Thymus (tissue), 11 donors: ENCODE results near the gene DBT. TPM values are rescaled to one million over a fixed set of nuclear protein-coding genes. Genes with fewer than 3 reads are reported as not detected.
"Not testable (repeated sequence)": the region's sequence is repeated elsewhere in the genome, so short reads cannot be mapped to it uniquely, and the experiment has no call there.

Experiments used
- DNase-seq, 9 donors: peaks; one replicate each; pipeline ENCODE4 v3.0.0-alpha.2; 2013; ENCODE audit warnings: low spot score in 9 of 9, low read depth in 6 of 9, missing footprints in 1 of 9
- H3K27ac ChIP-seq, 2 donors: one replicate each; pipeline ENCODE4 v1.5.1; 2013; ENCODE audit warnings: control low read depth in 1 of 2, low read depth in 1 of 2, low read length in 1 of 2, mild to moderate bottlenecking in 1 of 2, moderate library complexity in 1 of 2
- H3K27me3 ChIP-seq, 2 donors: one replicate each; pipeline ENCODE4 v1.5.1; 2013; ENCODE audit warnings: low read length in 1 of 2; ENCODE audit not compliant: control insufficient read depth in 2 of 2, insufficient read depth in 1 of 2
- H3K36me3 ChIP-seq, 2 donors: one replicate each; pipeline ENCODE4 v1.5.1; 2013; ENCODE audit warnings: low read length in 1 of 2, mild to moderate bottlenecking in 1 of 2, moderate library complexity in 1 of 2; ENCODE audit not compliant: control insufficient read depth in 2 of 2, insufficient read depth in 2 of 2
- H3K4me1 ChIP-seq, 2 donors: one replicate each; pipeline ENCODE4 v1.5.1; 2013; ENCODE audit warnings: low read length in 2 of 2; ENCODE audit not compliant: control insufficient read depth in 2 of 2, insufficient read depth in 2 of 2
- H3K4me3 ChIP-seq, 2 donors: one replicate each; pipeline ENCODE4 v1.5.1; 2013; ENCODE audit warnings: low read length in 2 of 2, control low read depth in 1 of 2, mild to moderate bottlenecking in 1 of 2
- H3K9me3 ChIP-seq, 2 donors: one replicate each; pipeline ENCODE4 v1.5.1; 2013; ENCODE audit warnings: low read length in 1 of 2, mild to moderate bottlenecking in 1 of 2; ENCODE audit not compliant: control insufficient read depth in 2 of 2, insufficient read depth in 1 of 2
- WGBS: extraction: QIAGEN DNeasy Blood & Tissue Kit; methylation state at CpG from one replicate; pipeline ENCODE4 v1.1.7; 2013; 5-methylcytosine and 5-hydroxymethylcytosine counted together
- polyA plus RNA-seq: library from polyadenylated mRNA; stranded (reverse); fragments of 200-250 nt; gene quantifications from one replicate; pipeline ENCODE4 v1.2.3, GENCODE V29; 2013
- total RNA-seq: library from RNA; stranded (reverse); fragments of 120-200 nt; gene quantifications from one replicate; pipeline ENCODE4 v1.2.4, GENCODE V29; 2013
- donor health status: healthy.

DBT gene
- total and polyA plus RNA-seq, 2 donors, result 4.5 to 6.8 TPM

DNA sequence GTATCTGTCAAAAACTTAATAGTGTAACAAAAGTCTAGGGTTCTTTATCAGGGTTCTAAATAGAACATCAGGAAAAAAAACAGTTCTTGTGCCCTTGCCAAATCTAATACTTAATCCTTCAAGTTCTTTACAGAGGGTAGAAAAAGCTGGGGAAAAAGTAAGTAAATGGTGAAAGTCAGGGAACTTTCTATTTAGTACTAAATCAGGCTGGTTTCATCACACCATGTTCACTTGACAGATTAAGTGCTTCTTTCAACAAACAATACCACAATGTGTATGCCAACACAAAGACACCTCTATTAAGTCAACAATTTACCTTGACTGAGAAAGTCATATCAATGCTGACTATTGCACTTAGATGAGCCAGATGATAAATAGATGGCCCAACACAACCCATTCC, 9.7 kb downstream of the DBT start:
- H3K4me1 ChIP-seq, result no peaks in the 10 kb centered on the region
- no peak for DNase-seq
- H3K4me3 ChIP-seq, result no peak overlapping the region
- H3K27ac ChIP-seq, result no peak overlapping the region
- H3K9me3 ChIP-seq, result no peaks in the 10 kb centered on the region
- H3K36me3 ChIP-seq, result peaks cover 3 to 26% of the 10 kb centered on the region in 2 donors
- H3K27me3 ChIP-seq, result no peaks in the 10 kb centered on the region

DNA sequence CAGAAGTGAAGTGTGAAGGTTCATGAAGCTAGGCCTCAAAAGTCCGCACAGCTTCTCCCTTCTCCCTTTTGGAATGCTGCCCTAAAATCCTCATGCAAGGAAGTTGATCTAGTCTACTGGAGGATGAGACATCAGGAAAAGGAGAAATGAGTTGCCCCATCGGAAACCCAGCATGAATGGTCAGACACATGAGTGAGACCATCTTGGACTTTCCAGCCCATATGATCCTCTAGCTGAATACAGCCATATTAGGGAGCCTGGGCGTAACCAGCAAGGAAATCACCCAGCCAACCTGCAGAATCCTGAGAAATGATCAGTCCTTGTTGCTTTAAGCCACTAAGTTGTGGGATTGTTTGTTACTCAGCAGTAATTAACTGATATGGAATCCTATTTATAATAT, 12.5 kb downstream of the DBT start:
- no peak overlapping the region for H3K4me3 ChIP-seq
- H3K27ac ChIP-seq, result no peak overlapping the region
- H3K9me3 ChIP-seq, result no peaks in the 10 kb centered on the region
- no peaks in the 10 kb centered on the region for H3K27me3 ChIP-seq
- DNase-seq, result no peak
- peaks cover 3 to 38% of the 10 kb centered on the region in 2 donors for H3K36me3 ChIP-seq
- WGBS, result 99% methylated on average over 3 of the region's 3 CpGs
- no peaks in the 10 kb centered on the region for H3K4me1 ChIP-seq

DNA sequence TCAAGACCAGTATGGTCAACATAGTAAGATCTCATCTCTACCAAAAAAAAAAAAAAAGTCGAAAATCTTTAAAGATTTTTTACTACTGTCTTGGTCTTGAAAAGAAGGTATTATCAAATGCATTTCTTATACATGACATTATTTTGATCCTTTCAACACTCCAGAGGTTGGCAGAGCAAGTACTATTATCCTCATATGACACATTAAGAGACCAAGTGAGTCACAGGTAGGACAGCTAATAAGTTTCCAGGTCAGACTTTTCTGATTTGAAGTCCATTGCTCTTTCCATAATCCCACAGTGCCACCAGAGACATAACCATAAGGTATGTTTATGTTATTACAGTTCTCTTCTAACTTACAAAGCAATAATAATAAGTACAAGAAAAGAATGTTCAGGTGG, 15.2 kb downstream of the DBT start:
- Histone ChIP-seq H3K9me3 (no peaks in the 10 kb centered on the region), H3K4me1 (no peaks in the 10 kb centered on the region), H3K4me3 (no peak overlapping the region), H3K27ac (no peak overlapping the region), H3K36me3 (peaks cover 6 to 51% of the 10 kb centered on the region in 2 donors), H3K27me3 (no peaks in the 10 kb centered on the region)
- no peak for DNase-seq
- 100% methylated on average over 1 of the region's 1 CpG for WGBS

DNA sequence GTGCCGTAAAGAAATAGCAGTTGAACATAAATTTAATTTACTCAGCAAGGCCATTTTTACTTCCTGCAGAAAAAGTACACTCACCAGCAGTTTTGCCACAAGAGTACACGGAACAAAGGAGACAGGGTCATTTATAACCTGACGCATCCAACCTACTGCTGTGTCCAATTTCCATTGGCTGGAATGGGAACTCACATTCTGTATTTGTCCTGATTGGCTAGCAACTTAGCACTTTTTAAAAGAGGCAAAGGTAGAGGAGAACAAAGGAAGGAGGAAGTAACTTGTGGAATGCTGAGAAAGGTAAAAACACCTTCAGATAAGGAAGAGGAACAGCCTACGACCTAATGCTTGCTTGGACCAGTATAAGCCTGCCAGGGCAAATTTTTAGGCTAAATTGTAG, 16.1 kb downstream of the DBT start:
- not testable (repeated sequence) for DNase-seq, H3K27me3 ChIP-seq, H3K4me3 ChIP-seq, H3K9me3 ChIP-seq, H3K4me1 ChIP-seq, H3K27ac ChIP-seq
- WGBS, result 96% methylated on average over 4 of the region's 4 CpGs
- H3K36me3 ChIP-seq, result peaks cover 6 to 49% of the 10 kb centered on the region in 2 donors

DNA sequence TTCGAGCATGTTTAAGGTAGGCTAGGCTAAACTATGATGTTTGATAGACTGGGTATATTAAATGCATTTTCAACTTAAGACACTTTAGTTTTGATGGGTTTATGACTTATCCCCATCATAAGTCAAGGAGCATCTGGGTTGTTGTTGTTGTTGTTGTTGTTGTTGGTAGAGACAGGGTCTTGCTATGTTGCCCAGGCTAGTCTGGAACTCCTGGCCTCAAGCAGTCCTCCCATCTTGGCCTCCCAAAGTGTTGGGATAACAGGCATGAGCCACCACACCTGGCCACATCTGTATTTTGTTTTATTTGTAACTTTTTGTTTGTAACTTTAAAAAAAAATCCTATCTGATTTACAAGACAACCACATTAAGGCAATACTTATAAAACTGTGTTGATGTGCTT, 17.5 kb downstream of the DBT start:
- H3K4me3 ChIP-seq, result no peak overlapping the region
- peaks cover 3 to 44% of the 10 kb centered on the region in 2 donors for H3K36me3 ChIP-seq
- H3K4me1 ChIP-seq, result no peaks in the 10 kb centered on the region
- H3K27ac ChIP-seq, result no peak overlapping the region
- 100% methylated on average over 1 of the region's 1 CpG for WGBS
- no peak for DNase-seq
- no peaks in the 10 kb centered on the region for H3K27me3 ChIP-seq
- H3K9me3 ChIP-seq, result no peaks in the 10 kb centered on the region

DNA sequence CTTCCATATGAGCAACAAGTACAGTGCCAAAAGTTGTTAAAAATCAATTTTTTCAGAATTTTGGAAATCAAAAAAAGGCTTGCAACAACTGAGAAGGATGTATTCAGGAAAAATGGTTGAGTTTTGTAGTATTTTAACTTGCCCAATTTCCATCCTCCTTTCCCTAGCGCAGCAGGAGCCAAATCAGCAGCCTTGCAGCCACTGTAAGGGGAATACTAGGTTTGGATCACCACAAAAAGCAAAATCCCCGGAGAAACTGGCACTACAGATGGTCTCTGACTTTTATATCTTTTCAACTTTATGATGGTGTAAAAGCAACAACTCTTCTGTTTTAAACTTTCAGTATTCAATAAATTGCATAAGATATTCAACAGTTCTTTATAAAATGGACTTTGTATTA, 17.9 kb downstream of the DBT start:
- Histone ChIP-seq H3K27ac (no peak overlapping the region), H3K36me3 (peaks cover 3 to 41% of the 10 kb centered on the region in 2 donors)

DNA sequence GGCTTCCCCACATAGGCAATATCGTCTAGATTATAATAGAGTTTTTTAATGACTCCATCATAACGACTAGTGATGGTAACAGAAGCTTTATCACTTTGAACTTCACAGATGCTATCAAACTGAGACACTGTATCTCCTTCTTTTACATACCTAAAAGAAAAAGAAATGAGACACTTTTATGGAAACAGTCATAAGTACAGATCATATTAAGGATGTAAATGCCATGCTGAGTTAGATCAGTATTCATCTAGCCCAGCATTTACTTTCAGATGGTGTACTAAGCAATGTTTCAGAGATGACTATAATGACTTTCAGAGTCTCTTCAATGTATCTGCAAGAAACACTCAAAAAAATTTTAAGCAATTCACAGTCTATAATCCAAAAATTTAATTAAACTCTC, 18.9 kb downstream of the DBT start:
- Histone ChIP-seq H3K27ac (no peak overlapping the region), H3K4me1 (no peaks in the 10 kb centered on the region), H3K9me3 (no peaks in the 10 kb centered on the region), H3K27me3 (no peaks in the 10 kb centered on the region), H3K4me3 (no peak overlapping the region), H3K36me3 (peaks cover 3 to 38% of the 10 kb centered on the region in 2 donors)
- no peak for DNase-seq
- 93% methylated on average over 2 of the region's 2 CpGs for WGBS

More for the DNA sequence above, 17.9 kb downstream of the DBT start:
- Histone ChIP-seq H3K27me3 (no peaks in the 10 kb centered on the region), H3K4me1 (no peaks in the 10 kb centered on the region), H3K9me3 (no peaks in the 10 kb centered on the region), H3K4me3 (no peak overlapping the region)
- over 99% methylated on average over 2 of the region's 2 CpGs for WGBS
- DNase-seq, result no peak

DNA sequence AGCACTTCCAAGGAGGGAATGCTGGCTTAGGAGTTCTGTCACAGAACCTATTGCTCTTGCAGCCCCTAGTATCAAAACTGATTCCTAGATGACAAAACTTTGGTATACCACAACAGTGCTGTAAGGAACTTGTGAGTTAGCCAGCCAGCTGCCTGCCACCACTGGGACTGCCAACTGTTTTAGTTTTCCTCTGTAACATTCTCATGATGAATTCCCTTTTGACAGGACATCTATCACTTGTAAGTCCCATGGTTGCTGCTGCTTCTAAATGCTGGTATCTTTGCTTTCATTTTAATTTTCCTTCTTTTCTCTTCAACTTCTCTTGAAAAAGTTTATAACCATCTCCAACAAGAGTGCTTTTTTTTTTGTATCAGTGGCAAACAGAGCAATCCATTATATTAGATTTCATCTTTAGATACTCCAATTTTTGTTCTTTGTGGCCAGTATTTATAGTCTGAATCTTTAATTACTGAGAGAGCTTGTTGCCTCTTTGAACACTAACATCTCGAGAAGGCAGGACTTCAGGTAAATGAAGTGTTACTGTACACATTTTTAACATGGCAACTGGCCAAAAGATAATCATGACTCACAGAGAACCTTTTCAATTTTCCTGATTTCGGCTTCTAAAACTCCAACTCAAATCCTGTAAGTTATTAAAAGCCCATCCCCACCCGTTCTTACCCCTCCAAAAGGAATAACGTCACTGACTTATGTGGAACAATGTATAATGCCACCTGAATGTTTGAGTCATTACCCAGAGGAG, 19.8 kb downstream of the DBT start:
- Histone ChIP-seq H3K9me3 (no peaks in the 10 kb centered on the region), H3K36me3 (peaks cover 3 to 38% of the 10 kb centered on the region in 2 donors), H3K4me3 (no peak overlapping the region), H3K4me1 (no peaks in the 10 kb centered on the region), H3K27ac (no peak overlapping the region), H3K27me3 (no peaks in the 10 kb centered on the region)
- no peak for DNase-seq
- WGBS, result 96% methylated on average over 4 of the region's 4 CpGs

DNA sequence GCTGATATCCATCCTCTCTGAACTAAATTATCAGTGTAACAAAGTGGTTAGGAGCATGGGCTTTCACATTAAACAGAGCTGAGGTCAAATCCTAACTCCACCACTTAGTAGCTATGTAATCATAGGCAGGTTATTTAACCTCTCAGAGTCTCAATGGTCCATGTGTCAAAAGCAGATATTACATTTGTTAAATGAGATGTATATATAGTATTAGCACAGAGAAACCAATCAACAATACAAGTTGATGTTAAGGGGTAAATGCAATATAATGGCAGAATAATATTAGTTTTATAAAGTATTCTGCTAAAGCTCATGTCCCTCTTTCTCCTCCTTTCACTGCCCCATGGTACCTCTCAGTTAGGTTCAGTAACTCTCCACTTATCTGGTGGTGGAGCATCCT, 27.2 kb downstream of the DBT start:
- H3K27ac ChIP-seq, result no peak overlapping the region
- no peaks in the 10 kb centered on the region for H3K27me3 ChIP-seq
- no peak overlapping the region for H3K4me3 ChIP-seq
- H3K36me3 ChIP-seq, result peaks cover 3 to 13% of the 10 kb centered on the region in 2 donors
- no peaks in the 10 kb centered on the region for H3K9me3 ChIP-seq
- no peaks in the 10 kb centered on the region for H3K4me1 ChIP-seq
- no peak for DNase-seq
